OCI-LY3 (cell line): ENCODE data around the gene BAIAP3.

Experiments
- H2AFZ ChIP-seq: fragments of 200-600, 300-600 bp; shearing (Covaris generic); 2 replicates; pipeline ENCODE4 v1.6.0; 2014; ENCODE audit warnings: antibody characterized with exemption, low read depth, low read length
- H3K27ac ChIP-seq: fragments of 200-600, 300-600 bp; sonication (generic); 2 replicates; pipeline ENCODE4 v1.5.1; 2014; ENCODE audit warnings: mild to moderate bottlenecking, low read length, moderate library complexity, mixed read lengths
- H3K27me3 ChIP-seq: fragments of 200-600, 300-600 bp; sonication (generic); 2 replicates; pipeline ENCODE4 v1.6.1; 2014; ENCODE audit warnings: low read depth, low read length, mixed read lengths
- H3K36me3 ChIP-seq: fragments of 200-600, 300-600 bp; sonication (generic); replicated peaks from 2 replicates; pipeline ENCODE3; 2014; ENCODE audit warnings: low read depth, low read length, mixed read lengths
- H3K4me1 ChIP-seq: fragments of 300-600, 200-600 bp; sonication (generic); 2 replicates; pipeline ENCODE4 v1.6.1; 2014; ENCODE audit warnings: low read length, mixed read lengths
- H3K4me2 ChIP-seq: fragments of 200-600, 300-600 bp; sonication (generic); 2 replicates; pipeline ENCODE4 v1.6.1; 2014; ENCODE audit warnings: low read length, mixed read lengths
- H3K4me3 ChIP-seq: fragments of 300-600, 200-600 bp; sonication (generic); 2 replicates; pipeline ENCODE4 v1.5.1; 2014; ENCODE audit warnings: antibody characterized with exemption, mild to moderate bottlenecking, low read length, moderate library complexity
- H3K79me2 ChIP-seq: fragments of 300-600, 200-600 bp; shearing (Covaris generic); 2 replicates; pipeline ENCODE4 v1.6.1; 2014; ENCODE audit warnings: mild to moderate bottlenecking, low read length, mixed read lengths
- H3K9ac ChIP-seq: fragments of 300-600, 200-600 bp; shearing (Covaris generic); 2 replicates; pipeline ENCODE4 v1.6.0; 2014; ENCODE audit warnings: mild to moderate bottlenecking, low read length, moderate library complexity
- H3K9me3 ChIP-seq: fragments of 200-600, 300-600 bp; shearing (Covaris generic); 2 replicates; pipeline ENCODE4 v1.6.1; 2014; ENCODE audit warnings: low read length, mixed read lengths; ENCODE audit not compliant: insufficient read depth
- H4K20me1 ChIP-seq: fragments of 200-600, 300-600 bp; sonication (generic); 2 replicates; pipeline ENCODE4 v1.6.1; 2016; ENCODE audit warnings: low read length, mixed read lengths; ENCODE audit not compliant: insufficient read depth
- CTCF ChIP-seq: fragments of 200-600, 300-600 bp; sonication (generic); IDR thresholded peaks from 2 replicates; pipeline ENCODE4 v1.5.1; 2014; ENCODE audit warnings: antibody characterized with exemption, low read length, low read depth
- EZH2phosphoT487 ChIP-seq: fragments of 200-600 bp; shearing (Covaris generic); IDR thresholded peaks from 2 replicates; pipeline ENCODE4 v1.6.1; 2018; ENCODE audit warnings: antibody characterized with exemption, mixed run types, low read depth

The BAIAP3 gene

DNA sequence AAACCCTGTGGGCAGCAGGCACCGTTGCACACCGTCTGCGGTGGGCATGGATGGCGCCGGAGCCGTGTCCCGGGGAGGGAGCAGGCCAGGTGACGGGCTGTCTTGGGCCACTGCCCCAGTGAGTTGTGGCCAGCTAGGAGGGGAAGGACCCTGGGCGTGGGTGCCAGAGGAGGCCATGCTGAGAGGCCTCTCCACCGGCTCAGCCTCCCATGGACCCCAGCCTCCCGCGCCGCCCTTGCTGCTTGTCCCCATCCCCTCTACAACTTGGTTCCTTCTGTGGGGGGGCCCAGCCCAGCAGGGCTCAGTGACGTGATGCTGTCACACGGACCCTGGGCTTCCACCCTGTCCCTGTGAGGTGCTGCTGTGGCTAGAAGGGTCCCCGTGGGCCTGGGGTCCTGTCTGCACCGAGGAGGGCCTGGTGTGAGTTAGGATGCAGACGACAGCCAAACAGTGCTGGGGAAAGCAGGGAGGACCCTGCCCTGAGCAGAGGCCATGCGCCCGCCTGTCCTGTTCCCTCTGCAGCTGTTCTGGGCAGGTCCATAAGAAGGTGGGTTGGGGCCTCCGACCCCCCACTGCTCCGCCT is 12.7 kb upstream of the BAIAP3 start:
- Histone ChIP-seq H2AFZ (no peak overlapping the region), H3K9me3 (no peaks in the 10 kb centered on the region), H3K4me3 (no peak overlapping the region), H4K20me1 (peaks cover 32% of the 10 kb centered on the region), H3K4me2 (no peak overlapping the region), H3K36me3 (peaks cover 64% of the 10 kb centered on the region), H3K27me3 (no peaks in the 10 kb centered on the region), H3K4me1 (peaks cover 1% of the 10 kb centered on the region), H3K27ac (no peak overlapping the region), H3K9ac (no peak overlapping the region), H3K79me2 (peaks cover 28% of the 10 kb centered on the region)
- TF ChIP-seq CTCF, result no peak
- no peak for TF ChIP-seq EZH2phosphoT487

DNA sequence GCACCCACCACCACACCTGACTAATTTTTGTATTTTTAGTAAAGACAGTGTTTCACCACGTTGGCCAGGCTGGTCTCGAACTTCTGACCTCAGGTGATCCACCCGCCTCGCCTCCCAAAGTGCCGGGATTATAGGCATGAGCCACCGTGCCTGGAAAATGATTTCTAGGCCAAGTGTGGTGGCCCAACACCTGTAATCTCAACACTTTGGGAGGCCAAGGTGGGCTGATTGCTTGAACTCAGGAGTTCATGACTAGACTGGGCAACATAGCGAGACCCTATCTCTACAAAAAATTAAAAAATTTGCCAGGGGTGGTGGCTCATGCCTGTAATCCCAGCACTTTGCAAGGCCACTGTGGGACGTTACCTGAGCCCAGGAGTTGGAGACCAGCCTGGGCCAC is 11.0 kb upstream of the BAIAP3 start:
- Histone ChIP-seq H3K27ac (no peak overlapping the region), H3K27me3 (no peaks in the 10 kb centered on the region), H3K4me1 (peaks cover 15% of the 10 kb centered on the region), H2AFZ (no peak overlapping the region), H3K4me3 (no peak overlapping the region), H3K9ac (no peak overlapping the region), H3K79me2 (peaks cover 18% of the 10 kb centered on the region), H3K9me3 (no peaks in the 10 kb centered on the region), H3K4me2 (no peak overlapping the region), H4K20me1 (peaks cover 24% of the 10 kb centered on the region), H3K36me3 (peaks cover 50% of the 10 kb centered on the region)
- no peak for TF ChIP-seq CTCF
- TF ChIP-seq EZH2phosphoT487, result no peak

- Histone ChIP-seq H3K36me3 (peaks cover 38% of the 10 kb centered on the region), H3K4me2 (no peak overlapping the region), H3K4me1 (peaks cover 15% of the 10 kb centered on the region), H3K79me2 (peaks cover 7% of the 10 kb centered on the region; the same call in 1 of the 2 replicates), H3K27me3 (no peaks in the 10 kb centered on the region), H3K9ac (no peak overlapping the region), H3K4me3 (no peak overlapping the region), H3K9me3 (no peaks in the 10 kb centered on the region), H3K27ac (no peak overlapping the region), H4K20me1 (peaks cover 15% of the 10 kb centered on the region), H2AFZ (no peak overlapping the region)
- no peak for TF ChIP-seq EZH2phosphoT487
- TF ChIP-seq CTCF, result no peak
Observed at GRCh38 chr16:1323296-1324239, 9.9 kb upstream of the BAIAP3 start.

- no peaks in the 10 kb centered on the region for H3K27me3 ChIP-seq
- no peak overlapping the region for H3K4me2 ChIP-seq
- H3K36me3 ChIP-seq, result peaks cover 31% of the 10 kb centered on the region
- H3K4me3 ChIP-seq, result no peak overlapping the region
- H3K9ac ChIP-seq, result no peak overlapping the region
- peaks cover 2% of the 10 kb centered on the region; the same call in 1 of the 2 replicates for H3K79me2 ChIP-seq
- H4K20me1 ChIP-seq, result peaks cover 15% of the 10 kb centered on the region; the same call in 1 of the 2 replicates
- TF ChIP-seq EZH2phosphoT487, result no peak
- TF ChIP-seq CTCF, result no peak
- no peaks in the 10 kb centered on the region for H3K9me3 ChIP-seq
- H3K27ac ChIP-seq, result no peak overlapping the region
- H2AFZ ChIP-seq, result no peak overlapping the region
- H3K4me1 ChIP-seq, result peaks cover 15% of the 10 kb centered on the region
Observed at GRCh38 chr16:1324286-1324826, 9.1 kb upstream of the BAIAP3 start.
